Peyer's patch (tissue), 4 donors: ENCODE results near the gene GPR183.

Experiments
- CTCF ChIP-seq, 6 experiments: fragments of 450-650 bp in 4 of 6; fragments of 200-600 bp in 2 of 6; sonication (generic) in 1 of 6; IDR thresholded peaks; one replicate each; pipeline ENCODE4 v1.5.1; 2017 to 2019; ENCODE audit warnings: antibody characterized with exemption in 6 of 6, mild to moderate bottlenecking in 3 of 6, moderate library complexity in 1 of 6
- POLR2A ChIP-seq, 2 donors: fragments of 450-650 bp; IDR thresholded peaks; one replicate each; pipeline ENCODE4 v1.5.1; 2017; ENCODE audit warnings: antibody characterized with exemption in 2 of 2, mild to moderate bottlenecking in 2 of 2, moderate library complexity in 2 of 2

- TF ChIP-seq CTCF (IDR thresholded peaks at IDR 0.05) (no peak), POLR2A (IDR thresholded peaks at IDR 0.05) (no peak)
Observed at GRCh38 chr13:99347335-99347878, 40.2 kb upstream of the GPR183 start.
